ENCODE measurements around the gene MAP3K10. TPM values are rescaled to one million over a fixed set of nuclear protein-coding genes. Genes with fewer than 3 reads are reported as not detected.

The MAP3K10 gene
- total RNA-seq, 1 donor from 2014 or later, result 4.5 TPM

DNA sequence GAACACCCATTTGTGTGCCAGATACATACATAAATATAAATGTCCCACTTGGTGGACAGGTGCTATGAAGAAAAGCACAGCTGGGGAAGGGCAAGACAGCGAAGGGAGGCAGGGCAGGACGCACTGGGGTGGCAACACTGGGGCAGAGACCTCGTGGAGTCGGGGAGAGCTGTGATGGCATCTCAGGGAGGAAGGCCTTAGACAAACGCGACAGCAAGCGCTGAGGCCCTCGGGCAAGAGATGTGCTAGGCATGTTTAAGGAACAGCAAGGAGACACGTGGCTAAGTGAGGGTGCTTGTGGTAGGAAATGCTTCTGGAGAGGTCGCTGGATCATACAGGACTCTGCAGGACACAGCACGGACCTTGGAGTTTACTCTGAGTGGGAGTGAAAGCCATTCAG is 58.6 kb downstream of the MAP3K10 start:
- no peak for DNase-seq

DNA sequence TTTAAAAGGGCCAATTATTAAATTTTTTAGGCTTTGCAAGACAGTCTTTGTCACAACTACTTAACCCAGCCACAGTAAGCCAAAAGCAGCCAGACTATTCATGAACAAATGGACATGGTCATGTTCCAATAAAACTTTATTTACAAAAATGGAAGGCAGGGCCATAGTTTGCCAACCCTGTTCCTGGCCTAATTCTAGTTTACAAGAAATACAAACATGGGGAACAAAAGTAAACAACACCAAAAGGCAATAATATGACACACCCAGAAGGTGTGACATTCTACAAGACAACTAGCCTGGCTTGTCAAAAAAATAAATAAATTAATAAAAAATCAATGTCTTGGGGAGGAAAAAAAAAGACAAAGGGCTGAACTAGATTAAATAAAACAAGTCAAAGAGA is 60.0 kb downstream of the MAP3K10 start:
- DNase-seq, result no peak

DNA sequence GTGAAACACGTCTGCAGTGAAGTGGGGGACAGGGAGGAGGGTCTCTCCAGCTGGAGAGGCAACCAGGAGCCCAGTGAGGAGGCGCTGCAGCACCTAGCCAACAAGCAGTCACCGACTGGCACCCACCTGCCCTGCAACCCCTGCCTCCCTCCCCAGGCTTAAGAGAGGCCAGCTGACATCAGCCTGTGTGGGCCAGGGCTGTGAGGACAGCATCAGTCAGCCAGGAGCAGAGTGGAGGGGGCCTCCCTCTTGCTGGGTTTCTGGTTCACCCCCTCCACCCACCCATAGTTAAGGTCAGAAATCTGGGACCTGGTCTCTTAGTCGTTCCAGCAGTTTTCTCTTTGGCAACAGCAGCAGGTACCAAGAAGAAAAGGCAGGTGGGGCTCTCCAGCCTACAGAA is 60.8 kb downstream of the MAP3K10 start:
- DNase-seq, result no peak

DNA sequence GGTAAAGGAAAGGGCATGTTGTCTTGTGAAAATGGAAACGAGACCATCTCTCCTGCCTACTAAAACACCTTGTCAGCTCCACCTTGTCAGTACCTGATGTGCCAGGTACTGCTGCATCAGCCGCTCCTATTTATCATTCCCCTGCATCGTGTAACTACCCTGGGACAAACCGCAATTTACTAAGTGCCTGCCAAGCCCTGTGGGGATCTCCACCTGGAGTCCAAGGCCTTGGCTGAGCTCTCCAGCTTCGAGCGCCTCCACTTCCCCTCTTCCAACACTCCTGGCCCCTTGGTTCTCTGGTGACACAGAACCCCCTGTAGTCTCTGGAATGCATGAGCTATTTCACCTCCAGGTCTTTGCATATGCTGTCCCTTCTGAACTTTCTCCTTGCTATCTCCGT is 61.2 kb downstream of the MAP3K10 start:
- DNase-seq, result no peak

DNA sequence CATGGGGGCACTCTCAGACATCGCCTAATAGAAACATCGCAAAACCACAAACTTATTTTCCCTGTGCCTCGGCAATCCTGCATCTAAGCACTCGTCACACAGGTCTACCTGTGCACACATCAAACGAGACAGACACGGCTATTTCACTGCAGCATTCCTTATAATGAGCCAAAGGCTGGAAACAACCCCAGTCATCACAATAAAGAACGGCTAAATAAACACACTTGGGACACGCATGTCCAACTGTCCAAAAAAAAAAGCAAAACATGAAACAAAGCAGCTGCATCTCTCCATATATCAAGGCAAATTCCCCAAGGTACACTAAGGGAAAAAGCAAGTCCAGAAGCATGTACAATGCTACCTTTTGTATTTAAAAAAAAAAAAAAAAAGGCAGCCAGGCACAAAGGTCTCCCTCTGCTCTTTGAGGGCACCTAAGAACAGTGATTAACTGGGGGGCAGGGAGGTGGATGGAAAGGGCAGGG is 62.4 kb downstream of the MAP3K10 start:
- DNase-seq, result no peak

DNA sequence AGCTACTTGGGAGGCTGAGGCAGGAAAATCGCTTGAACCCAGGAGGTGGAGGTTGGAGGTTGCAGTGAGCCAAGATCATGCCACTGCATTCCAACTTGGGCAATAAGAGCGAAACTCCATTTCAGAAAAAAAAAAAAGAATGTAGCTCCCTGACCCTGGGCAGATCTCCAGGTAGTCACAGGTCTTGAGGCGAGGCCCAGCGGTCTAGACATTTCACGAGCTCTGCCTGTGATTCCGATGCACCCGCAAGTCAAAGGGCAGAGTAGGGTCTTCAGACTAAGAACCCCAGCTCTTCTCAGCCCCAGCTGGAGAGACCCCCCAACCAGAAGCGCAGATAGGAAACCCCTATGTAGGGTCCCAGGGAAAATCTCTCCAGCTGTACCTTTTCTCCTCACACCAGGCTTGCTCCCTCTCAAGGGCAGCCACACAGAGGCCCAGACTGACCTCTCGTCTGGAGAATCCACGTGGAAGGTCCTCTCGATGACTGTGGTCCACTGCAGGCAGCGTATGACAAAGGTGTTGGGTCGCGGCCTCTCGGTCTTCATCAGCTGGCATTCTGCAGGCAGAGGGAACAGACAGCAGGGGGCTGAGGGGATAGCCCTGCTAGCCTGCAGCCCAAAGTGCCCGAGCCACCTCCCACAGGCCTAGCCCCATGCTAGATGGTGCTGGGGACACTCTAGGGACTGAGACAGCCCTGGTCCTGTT is 63.6 kb downstream of the MAP3K10 start:
- no peak for DNase-seq

DNA sequence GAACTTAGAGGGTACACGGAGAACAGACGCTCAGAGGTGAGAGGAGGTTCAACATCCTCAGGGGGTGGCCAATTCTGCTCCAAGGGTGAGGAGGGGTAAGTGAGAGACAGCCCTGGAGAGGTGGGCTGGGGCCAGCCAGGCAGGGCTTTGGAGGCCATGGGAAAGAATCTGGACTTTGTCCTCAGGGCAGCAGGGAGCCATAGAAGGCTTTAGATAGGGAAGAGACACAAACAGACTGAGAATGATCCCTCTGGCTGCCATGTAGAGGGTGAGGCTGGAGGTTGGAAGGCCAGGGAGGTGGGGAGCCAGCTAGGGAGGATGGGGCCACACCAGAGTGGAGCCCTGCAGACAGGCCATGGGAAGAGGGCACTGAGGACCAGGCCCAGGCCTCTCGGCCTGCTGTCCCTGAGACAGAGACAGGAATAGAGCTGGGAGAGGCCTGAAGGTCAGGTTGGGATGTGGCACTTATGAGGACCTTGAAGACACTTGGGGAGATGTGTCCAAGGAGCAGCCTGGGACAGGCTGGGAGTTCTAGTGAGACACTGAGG is 64.5 kb downstream of the MAP3K10 start:
- no peak for DNase-seq

DNA sequence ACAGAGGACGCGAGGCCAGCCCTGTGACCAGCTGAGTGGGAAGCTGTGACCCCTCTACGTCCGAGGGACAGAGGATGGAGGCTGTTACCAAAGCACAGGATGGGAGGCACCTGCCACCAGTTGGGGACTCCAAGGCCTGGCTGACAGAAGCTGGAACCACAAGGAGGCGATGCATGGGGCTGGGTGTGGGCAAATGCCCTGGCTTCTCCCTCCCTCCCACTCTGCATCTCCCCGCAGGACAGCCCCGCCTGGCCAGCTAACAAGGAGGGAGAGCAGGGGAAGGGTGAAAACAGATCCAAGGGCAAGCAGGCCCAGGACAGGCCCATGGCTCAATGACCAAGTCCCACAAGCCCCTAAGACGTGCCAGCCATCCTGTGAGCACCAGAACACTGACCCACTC is 65.3 kb downstream of the MAP3K10 start:
- DNase-seq, result no peak

DNA sequence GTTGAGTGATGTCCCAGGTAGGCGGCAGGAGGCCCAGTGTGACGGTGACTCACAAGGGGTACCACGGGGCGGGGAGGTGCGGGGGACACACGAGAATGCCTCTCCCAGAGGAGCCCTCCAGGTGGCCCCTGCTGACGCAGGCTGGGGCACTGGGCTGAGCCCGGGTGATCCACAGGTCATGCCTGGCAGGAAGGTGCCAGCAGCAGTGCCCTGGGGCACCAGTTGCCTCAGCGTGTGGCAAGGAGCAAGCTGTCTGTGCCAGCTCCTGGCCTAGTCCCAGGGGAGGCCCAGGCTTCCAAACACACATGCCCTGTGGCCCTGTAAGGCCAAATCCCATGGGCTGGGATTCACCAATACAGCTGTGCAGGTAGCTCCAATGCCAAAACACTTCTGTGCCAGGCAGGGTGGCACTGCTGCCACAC is 65.9 kb downstream of the MAP3K10 start:
- DNase-seq, result no peak

DNA sequence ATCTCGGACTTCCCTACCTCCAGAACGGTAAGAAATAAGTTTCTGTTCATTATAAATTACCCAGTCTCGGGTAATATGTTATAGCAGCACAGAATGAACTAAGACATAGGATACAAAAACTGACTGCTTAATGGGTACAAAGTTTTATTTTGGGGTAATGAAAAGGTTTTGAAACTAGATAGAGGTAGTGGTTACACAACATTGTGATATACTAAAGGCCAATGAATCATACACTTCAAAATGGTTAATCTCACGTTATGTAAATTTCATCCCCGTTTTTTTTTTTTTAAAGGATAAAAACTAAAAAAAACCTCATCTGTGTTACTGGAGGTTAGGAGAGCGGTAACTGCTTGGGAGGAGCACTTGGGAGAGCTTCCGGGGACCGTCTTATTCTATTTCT is 70.4 kb downstream of the MAP3K10 start:
- DNase-seq, result no peak

DNA sequence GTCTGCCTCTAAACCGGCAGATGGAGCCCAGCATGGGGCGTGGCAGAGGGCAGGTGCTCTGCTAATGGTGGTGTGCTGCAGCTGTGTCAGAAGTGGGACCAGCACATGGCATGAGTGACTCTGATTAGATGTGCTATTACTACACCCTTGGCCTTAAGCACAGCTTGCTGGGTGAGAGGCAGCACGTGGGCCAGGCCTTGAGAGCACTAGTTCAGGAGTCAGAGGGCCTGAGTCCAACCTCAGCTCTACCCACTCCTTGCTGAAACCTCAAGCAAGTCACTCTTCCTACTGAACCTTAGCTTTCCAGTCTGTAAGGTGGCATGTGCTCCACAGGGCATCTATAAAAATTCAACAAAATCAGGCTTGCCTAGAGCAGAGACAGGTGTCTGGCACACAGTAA is 71.2 kb downstream of the MAP3K10 start:
- no peak for DNase-seq

DNA sequence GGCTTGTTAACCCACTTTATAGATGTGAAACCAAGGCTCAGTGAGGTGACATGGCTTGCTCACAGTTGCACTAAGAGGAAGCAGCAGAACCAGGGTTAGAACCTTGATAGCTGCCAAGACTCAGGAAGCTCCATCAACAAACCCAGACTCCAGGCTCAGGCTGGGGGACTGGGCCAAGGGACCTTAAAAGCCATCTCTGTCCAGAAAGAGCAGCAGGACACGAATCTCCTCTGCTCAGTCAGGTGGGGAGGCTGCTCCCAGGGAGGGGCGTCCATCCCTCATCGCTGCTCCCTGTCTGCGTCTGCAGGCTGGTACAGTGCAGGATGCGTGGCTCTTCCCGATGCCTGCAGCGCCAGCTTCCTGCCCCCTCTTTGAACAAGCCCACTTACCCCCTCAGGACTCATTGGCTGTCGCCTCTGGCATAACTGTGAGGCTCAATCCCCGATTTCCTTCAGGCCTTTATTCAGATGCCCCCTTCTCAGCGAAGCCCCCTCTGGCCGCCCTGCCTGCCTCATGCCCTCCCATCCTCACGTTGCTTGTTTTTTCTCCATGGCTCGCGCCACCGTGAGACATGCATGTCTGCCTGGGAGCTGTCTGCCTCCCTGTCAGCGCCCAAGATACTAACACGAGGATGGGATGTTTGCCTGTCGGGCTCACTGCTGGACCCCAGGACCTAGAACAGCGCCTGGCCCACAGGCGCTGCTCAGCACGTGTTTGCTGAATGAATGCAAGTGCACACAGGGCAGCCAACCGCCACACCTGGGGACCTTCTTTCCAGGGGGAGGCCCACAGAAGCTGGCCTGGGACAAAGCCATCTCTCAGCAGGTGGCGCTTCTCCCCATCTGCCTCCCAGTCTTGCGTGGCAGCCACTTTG is 72.5 kb downstream of the MAP3K10 start:
- no peak for DNase-seq

DNA sequence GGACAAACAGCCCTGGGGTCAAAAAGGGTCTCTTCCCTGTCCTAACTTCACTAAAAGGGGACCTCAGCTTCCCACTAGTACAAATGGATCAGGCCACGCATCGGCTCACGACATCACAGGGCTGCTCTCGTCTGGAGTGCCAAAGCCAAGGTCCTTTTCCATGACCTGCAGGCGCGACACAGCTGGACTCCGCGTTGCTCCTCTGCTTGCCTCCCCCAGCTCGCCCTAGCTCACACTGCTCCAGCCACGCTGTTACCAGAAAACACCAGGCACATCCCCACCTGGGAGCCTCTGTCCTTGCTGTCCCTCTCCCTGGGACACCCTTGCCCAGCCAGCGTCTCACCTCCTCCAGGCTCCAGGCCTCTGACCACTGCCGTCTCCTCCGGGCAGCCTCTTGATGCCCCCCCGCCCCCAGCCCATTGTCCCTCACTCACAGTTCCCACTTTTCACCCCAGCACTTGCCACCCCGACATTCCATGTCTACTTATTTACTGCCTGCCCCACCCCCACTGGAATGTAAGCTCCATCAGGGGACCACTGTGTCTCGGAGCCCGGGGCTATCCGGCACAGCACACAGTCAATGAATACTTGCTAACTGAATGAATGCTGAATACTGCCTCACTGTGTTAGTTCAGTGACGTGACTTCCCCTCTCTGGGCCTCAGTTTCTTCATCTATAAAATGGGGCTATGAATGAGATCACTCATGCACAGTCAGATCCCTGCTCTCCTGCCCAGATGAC is 73.3 kb downstream of the MAP3K10 start:
- DNase-seq, result no peak

Other genes with a start within 250 kb of the MAP3K10 start
- 44.1 TPM for gene PSMC4, start 220.3 kb upstream of the MAP3K10 start, total RNA-seq
- gene ZNF546, start 194.4 kb upstream of the MAP3K10 start, total RNA-seq, result 3.6 TPM
- 20.9 TPM for gene ZNF780B, start 135.2 kb upstream of the MAP3K10 start, total RNA-seq
- 12.7 TPM for gene ZNF780A, start 100.5 kb upstream of the MAP3K10 start, total RNA-seq
- not detected for gene TTC9B, start 27.0 kb downstream of the MAP3K10 start, total RNA-seq
- gene CCNP, start 35.3 kb downstream of the MAP3K10 start, total RNA-seq, result 0.39 TPM
- gene AKT2, start 93.9 kb downstream of the MAP3K10 start, total RNA-seq, result 94.4 TPM
- 8.2 TPM for gene C19orf47, start 157.0 kb downstream of the MAP3K10 start, total RNA-seq
- 137 TPM for gene PLD3, start 157.3 kb downstream of the MAP3K10 start, total RNA-seq
- 0.10 TPM for gene HIPK4, start 198.8 kb downstream of the MAP3K10 start, total RNA-seq
- gene PRX, start 222.0 kb downstream of the MAP3K10 start, total RNA-seq, result 5.2 TPM
- 10.6 TPM for gene SERTAD1, start 234.6 kb downstream of the MAP3K10 start, total RNA-seq

Data from skin of body (tissue), 2 donors.